ENCODE data around the gene HOXA3.

Gene HOXA3

DNA sequence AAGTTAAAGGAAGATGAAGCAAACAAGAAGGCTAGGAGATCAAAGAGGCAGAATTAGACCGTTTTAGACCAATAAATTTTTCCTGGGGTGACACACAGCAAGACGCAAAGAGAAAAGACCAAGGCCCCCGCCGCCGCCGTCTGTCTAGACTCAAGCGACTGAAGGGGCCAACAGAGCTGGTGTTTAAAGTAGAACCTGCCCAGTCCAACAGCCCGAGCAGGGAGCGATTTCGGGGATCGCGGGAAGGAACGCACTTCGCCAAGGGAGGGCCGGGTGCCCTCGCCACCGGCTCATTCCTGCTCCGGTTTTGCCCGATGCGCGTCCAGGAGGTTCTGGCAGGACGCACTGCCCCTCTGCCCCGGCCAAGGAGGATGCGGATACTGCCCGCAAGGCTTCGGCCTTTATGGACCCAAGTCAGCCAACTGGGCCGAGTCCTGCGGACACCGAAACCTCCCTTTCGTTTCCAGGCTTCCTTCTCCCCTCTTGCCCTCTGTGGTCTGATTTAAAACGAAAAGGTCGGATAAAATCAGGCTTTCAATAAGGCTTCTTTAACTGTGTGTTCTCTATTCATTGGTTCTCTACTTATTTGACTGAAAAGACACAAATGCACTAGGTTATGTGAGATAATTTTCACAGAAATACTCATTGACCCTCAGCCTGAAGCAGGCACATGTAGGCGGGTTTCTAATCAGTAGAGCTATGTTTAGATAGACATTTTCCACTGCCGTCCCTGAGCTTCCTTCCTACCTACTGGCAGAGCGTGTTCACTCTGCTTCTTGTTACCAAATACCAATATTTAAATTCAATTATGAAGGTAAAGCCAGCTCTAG lies 6.3 kb upstream of the HOXA3 start:
- Histone ChIP-seq H3K27me3 (ENCODE audit: control insufficient read depth, insufficient read depth, low read length) (peaks cover 95% of the 10 kb centered on the region), H3K4me1 (ENCODE audit: control insufficient read depth, insufficient read depth, low read length) (peaks cover 3% of the 10 kb centered on the region; the same call in 1 of the 2 replicates), H3K27ac (ENCODE audit: low read length) (no peak overlapping the region), H3K36me3 (ENCODE audit: control insufficient read depth, insufficient read depth, low read length) (no peaks in the 10 kb centered on the region), H3K4me3 (ENCODE audit: low read length) (no peak overlapping the region), H3K9me3 (ENCODE audit: control insufficient read depth, insufficient read depth, low read length) (no peaks in the 10 kb centered on the region)
- DNase-seq (ENCODE audit: low read depth, low spot score) = no peak
- WGBS (ENCODE audit: insufficient coverage, insufficient read length) = no CpG with 5 or more reads among the region's 35 CpGs

- no peaks in the 10 kb centered on the region for H3K36me3 ChIP-seq (ENCODE audit: control insufficient read depth, insufficient read depth, low read length)
- H3K9me3 ChIP-seq (ENCODE audit: control insufficient read depth, insufficient read depth, low read length) = no peaks in the 10 kb centered on the region
- no peak overlapping the region for H3K4me3 ChIP-seq (ENCODE audit: low read length)
- peaks cover 3% of the 10 kb centered on the region; the same call in 1 of the 2 replicates for H3K4me1 ChIP-seq (ENCODE audit: control insufficient read depth, insufficient read depth, low read length)
- H3K27ac ChIP-seq (ENCODE audit: low read length) = no peak overlapping the region
- DNase-seq (ENCODE audit: low read depth, low spot score) = no peak
- peaks cover 95% of the 10 kb centered on the region for H3K27me3 ChIP-seq (ENCODE audit: control insufficient read depth, insufficient read depth, low read length)
- WGBS (ENCODE audit: insufficient coverage, insufficient read length) = no CpG with 5 or more reads among the region's 30 CpGs
Measured at GRCh38 chr7:27157702-27158431, 5.5 kb upstream of the HOXA3 start.

DNA sequence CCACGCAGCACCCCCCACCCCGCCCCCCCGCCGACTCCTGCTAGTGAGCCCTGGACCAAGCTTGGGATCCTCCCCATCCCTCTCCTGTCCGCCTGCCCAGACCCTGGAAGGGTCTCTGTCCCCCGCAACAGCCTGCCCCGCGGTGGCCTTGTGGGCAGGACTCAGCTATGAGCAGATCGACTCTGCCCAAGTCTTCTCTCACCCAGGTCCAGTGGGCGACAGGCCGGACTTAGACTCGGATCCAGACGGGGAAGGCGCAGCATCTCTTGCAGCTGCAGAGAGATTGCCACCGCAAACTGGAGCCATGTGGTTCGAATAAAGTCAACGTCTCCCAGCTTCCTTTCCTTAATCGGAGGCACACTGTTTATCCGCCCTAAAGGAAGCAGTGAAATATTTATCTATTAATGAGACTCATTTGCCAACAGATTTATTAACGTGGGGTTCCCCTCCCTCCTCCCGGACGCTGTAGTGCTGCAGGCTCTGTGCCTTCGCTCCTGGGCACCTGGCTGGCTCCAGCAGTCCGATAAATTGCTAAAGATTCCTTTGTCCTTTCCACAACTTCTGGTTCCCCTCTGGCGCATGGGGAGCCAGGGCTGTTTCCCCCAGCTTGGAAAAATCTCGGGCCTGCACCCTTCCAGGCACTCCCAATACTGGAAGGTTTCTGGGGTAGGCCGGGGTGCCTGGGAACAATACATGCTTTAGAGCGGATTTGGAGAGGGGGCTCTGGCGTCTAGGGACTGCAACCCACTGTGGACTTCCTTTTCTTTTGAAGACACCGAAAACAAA lies 4.7 kb upstream of the HOXA3 start:
- Histone ChIP-seq H3K9me3 (ENCODE audit: control insufficient read depth, insufficient read depth, low read length) (no peaks in the 10 kb centered on the region), H3K4me3 (ENCODE audit: low read length) (no peak overlapping the region), H3K27me3 (ENCODE audit: control insufficient read depth, insufficient read depth, low read length) (peaks cover 97% of the 10 kb centered on the region), H3K36me3 (ENCODE audit: control insufficient read depth, insufficient read depth, low read length) (no peaks in the 10 kb centered on the region), H3K4me1 (ENCODE audit: control insufficient read depth, insufficient read depth, low read length) (peaks cover 3% of the 10 kb centered on the region), H3K27ac (ENCODE audit: low read length) (no peak overlapping the region)
- no peak for DNase-seq (ENCODE audit: low read depth, low spot score)
- WGBS (ENCODE audit: insufficient coverage, insufficient read length) = no CpG with 5 or more reads among the region's 30 CpGs

DNA sequence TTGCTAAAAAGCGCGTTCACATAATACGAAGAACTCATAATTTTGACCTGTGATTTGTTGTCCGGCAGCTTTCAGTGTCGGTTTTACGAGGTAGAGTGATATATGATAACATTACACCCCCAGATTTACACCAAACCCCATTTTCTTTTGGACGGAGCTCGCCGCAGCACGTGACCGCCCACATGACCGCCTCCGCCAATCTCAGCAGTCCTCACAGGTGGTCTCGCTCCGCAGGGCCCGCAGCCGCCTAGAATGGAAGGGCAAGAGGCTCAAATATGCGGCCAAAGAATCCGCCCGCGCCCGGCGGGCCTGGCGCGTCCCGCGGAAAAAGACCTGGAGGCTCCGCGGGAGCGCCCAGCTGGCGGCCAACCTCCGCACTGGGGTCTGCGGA lies 4.1 kb upstream of the HOXA3 start, which contains the start of gene HOXA7:
Gene HOXA7 (minus strand): TSS at position 168 of the 391 bp plus-strand sequence. CDS start 130 bp downstream, at position 38.
- Histone ChIP-seq H3K9me3 (ENCODE audit: control insufficient read depth, insufficient read depth, low read length) (no peaks in the 10 kb centered on the region), H3K27me3 (ENCODE audit: control insufficient read depth, insufficient read depth, low read length) (peaks cover 97% of the 10 kb centered on the region), H3K36me3 (ENCODE audit: control insufficient read depth, insufficient read depth, low read length) (no peaks in the 10 kb centered on the region), H3K4me3 (ENCODE audit: low read length) (peak within 1 kb of the TSS; percentile 10; the same call in 1 of the 2 replicates), H3K4me1 (ENCODE audit: control insufficient read depth, insufficient read depth, low read length) (peaks cover 3% of the 10 kb centered on the region), H3K27ac (ENCODE audit: low read length) (no peak within 1 kb of the TSS)
- no peak for DNase-seq (ENCODE audit: low read depth, low spot score)
- no CpG with 5 or more reads among the region's 33 CpGs for WGBS (ENCODE audit: insufficient coverage, insufficient read length)

DNA sequence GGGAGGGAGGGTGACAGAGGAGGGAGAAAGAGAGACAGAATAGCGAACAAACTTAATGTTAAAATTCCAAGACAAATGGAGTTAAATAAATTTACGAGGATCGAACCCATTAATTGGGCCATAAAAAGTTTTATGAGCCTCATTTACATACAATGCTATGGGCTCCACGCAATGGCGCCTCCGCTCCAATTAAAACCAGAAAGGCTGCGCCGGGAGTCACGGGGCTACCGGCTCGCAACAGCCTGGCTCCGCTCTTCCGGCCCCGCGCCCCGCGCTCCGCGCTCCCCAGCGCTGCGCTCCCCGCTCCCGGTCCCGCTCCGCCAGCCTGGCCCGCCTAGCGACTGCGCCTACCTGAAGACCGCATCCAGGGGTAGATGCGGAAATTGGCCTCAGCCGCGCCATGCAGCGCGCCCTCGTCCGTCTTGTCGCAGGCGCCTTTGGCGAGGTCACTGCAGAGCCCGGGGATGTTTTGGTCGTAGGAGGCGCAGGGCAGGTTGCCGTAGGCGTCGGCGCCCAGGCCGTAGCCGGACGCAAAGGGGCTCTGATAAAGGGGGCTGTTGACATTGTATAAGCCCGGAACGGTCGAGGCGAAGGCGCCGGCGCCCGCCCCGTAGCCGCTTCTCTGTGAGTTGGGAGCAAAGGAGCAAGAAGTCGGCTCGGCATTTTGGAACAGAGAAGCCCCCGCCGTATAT lies 3.6 kb upstream of the HOXA3 start:
- WGBS (ENCODE audit: insufficient coverage, insufficient read length) = no CpG with 5 or more reads among the region's 63 CpGs
- H3K4me1 ChIP-seq (ENCODE audit: control insufficient read depth, insufficient read depth, low read length) = peaks cover 3% of the 10 kb centered on the region
- no peaks in the 10 kb centered on the region for H3K9me3 ChIP-seq (ENCODE audit: control insufficient read depth, insufficient read depth, low read length)
- H3K27me3 ChIP-seq (ENCODE audit: control insufficient read depth, insufficient read depth, low read length) = peaks cover 98% of the 10 kb centered on the region
- peak overlapping the region; percentile 10; the same call in 1 of the 2 replicates for H3K4me3 ChIP-seq (ENCODE audit: low read length)
- DNase-seq (ENCODE audit: low read depth, low spot score) = no peak
- no peaks in the 10 kb centered on the region for H3K36me3 ChIP-seq (ENCODE audit: control insufficient read depth, insufficient read depth, low read length)
- H3K27ac ChIP-seq (ENCODE audit: low read length) = no peak overlapping the region

GRCh38 chr7:27154901-27155815 lies 2.8 kb upstream of the HOXA3 start:
- no peaks in the 10 kb centered on the region for H3K36me3 ChIP-seq (ENCODE audit: control insufficient read depth, insufficient read depth, low read length)
- no peak overlapping the region for H3K27ac ChIP-seq (ENCODE audit: low read length)
- no CpG with 5 or more reads among the region's 48 CpGs for whole genome bisulfite sequencing (ENCODE audit: insufficient coverage, insufficient read length)
- peaks cover 3% of the 10 kb centered on the region for H3K4me1 ChIP-seq (ENCODE audit: control insufficient read depth, insufficient read depth, low read length)
- no peak for DNase-seq (ENCODE audit: low read depth, low spot score)
- H3K27me3 ChIP-seq (ENCODE audit: control insufficient read depth, insufficient read depth, low read length) = peaks cover 99% of the 10 kb centered on the region
- no peak overlapping the region for H3K4me3 ChIP-seq (ENCODE audit: low read length)
- no peaks in the 10 kb centered on the region for H3K9me3 ChIP-seq (ENCODE audit: control insufficient read depth, insufficient read depth, low read length)

- DNase-seq (ENCODE audit: low read depth, low spot score) = no peak
- Histone ChIP-seq H3K27me3 (ENCODE audit: control insufficient read depth, insufficient read depth, low read length) (peaks cover 97% of the 10 kb centered on the region), H3K4me3 (ENCODE audit: low read length) (no peak overlapping the region), H3K27ac (ENCODE audit: low read length) (no peak overlapping the region), H3K9me3 (ENCODE audit: control insufficient read depth, insufficient read depth, low read length) (no peaks in the 10 kb centered on the region), H3K36me3 (ENCODE audit: control insufficient read depth, insufficient read depth, low read length) (no peaks in the 10 kb centered on the region), H3K4me1 (ENCODE audit: control insufficient read depth, insufficient read depth, low read length) (peaks cover 3% of the 10 kb centered on the region)
- WGBS (ENCODE audit: insufficient coverage, insufficient read length) = no CpG with 5 or more reads among the region's 10 CpGs
Measured at GRCh38 chr7:27154369-27154768, 2.0 kb upstream of the HOXA3 start.

GRCh38 chr7:27153526-27153925 lies 1.1 kb upstream of the HOXA3 start:
- Histone ChIP-seq H3K36me3 (ENCODE audit: control insufficient read depth, insufficient read depth, low read length) (no peaks in the 10 kb centered on the region), H3K4me3 (ENCODE audit: low read length) (no peak overlapping the region), H3K4me1 (ENCODE audit: control insufficient read depth, insufficient read depth, low read length) (peaks cover 3% of the 10 kb centered on the region), H3K27me3 (ENCODE audit: control insufficient read depth, insufficient read depth, low read length) (peaks cover 97% of the 10 kb centered on the region), H3K9me3 (ENCODE audit: control insufficient read depth, insufficient read depth, low read length) (no peaks in the 10 kb centered on the region), H3K27ac (ENCODE audit: low read length) (no peak overlapping the region)
- DNase-seq (ENCODE audit: low read depth, low spot score) = no peak
- WGBS (ENCODE audit: insufficient coverage, insufficient read length) = no CpG with 5 or more reads among the region's 3 CpGs

DNA sequence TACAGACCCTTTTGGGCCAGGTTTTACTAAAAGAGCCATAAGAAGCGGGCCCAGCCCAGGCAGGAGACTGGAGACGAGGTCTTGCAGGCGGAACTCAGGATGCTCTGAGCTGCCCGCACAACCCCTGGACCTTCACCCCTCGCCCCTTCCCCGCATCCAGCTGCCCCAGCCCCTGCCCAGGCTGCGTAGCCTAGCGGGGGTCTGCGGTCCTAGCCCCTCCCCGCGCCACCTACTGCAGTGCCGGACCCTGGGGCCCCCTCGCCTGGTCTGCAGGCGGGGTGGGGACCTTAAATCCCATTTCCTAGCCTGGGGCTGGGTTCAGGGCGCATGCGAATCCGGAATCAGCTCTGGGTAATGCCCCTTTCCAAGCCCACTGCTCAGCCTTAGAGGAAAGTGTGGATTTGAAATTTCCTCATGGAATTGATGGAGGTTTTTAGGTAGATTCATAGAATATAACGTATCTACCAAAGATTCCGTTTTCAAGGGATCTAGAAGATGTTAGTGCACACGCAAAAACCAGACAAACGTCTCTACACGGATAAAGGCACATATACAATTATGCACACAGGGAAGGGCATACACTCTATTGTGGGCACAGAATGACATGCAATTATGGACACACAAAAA lies 546 bp upstream of the HOXA3 start:
- Histone ChIP-seq H3K4me3 (ENCODE audit: low read length) (no peak overlapping the region), H3K4me1 (ENCODE audit: control insufficient read depth, insufficient read depth, low read length) (peaks cover 3% of the 10 kb centered on the region), H3K27ac (ENCODE audit: low read length) (no peak overlapping the region), H3K27me3 (ENCODE audit: control insufficient read depth, insufficient read depth, low read length) (peaks cover 97% of the 10 kb centered on the region), H3K36me3 (ENCODE audit: control insufficient read depth, insufficient read depth, low read length) (no peaks in the 10 kb centered on the region), H3K9me3 (ENCODE audit: control insufficient read depth, insufficient read depth, low read length) (no peaks in the 10 kb centered on the region)
- DNase-seq (ENCODE audit: low read depth, low spot score) = no peak
- WGBS (ENCODE audit: insufficient coverage, insufficient read length) = no CpG with 5 or more reads among the region's 22 CpGs

Data from iPS DF 6.9 (cell line).